IMR-90 (cell line): ENCODE results near the gene XPR1. TPM values are rescaled to one million over a fixed set of nuclear protein-coding genes. Genes with fewer than 3 reads are reported as not detected.

Experiments used
- ATAC-seq: fragments of 200-7000 bp; cut with Tn5 transposase; 2 replicates; pipeline ENCODE4 v1.9.1; 2020; ENCODE audit warnings: low read depth, mild to moderate bottlenecking, moderate library complexity
- BruUV-seq: library from RNA; stranded (reverse); fragments of 400-500 nt; replicated peaks from 2 replicates; lab custom pipeline; 2021; lab: Mats Ljungman, UMichigan
- CTCF ChIA-PET: fragments of 300-600 bp; formaldehyde crosslinking; extraction: SDS; loops from one replicate; lab custom pipeline; 2021; ENCODE audit warnings: antibody characterized with exemption; lab: Yijun Ruan, JAX
- POLR2A ChIA-PET: fragments of 300-600 bp; sonication (Branson Sonifier 250); formaldehyde crosslinking; loops from one replicate; lab custom pipeline; 2022; ENCODE audit warnings: antibody characterized with exemption; ENCODE audit not compliant: unreplicated experiment; lab: Charles Lee
- DNase-seq: peaks from one replicate; pipeline ENCODE4 v3.0.0; 2013
- H2AFZ ChIP-seq: replicated peaks from 2 replicates; pipeline ENCODE3; 2013; ENCODE audit warnings: low read length, mild to moderate bottlenecking; ENCODE audit not compliant: poor library complexity
- H2AK5ac ChIP-seq: 2 replicates; pipeline ENCODE4 v1.6.1; 2013; ENCODE audit warnings: low read depth, low read length, inconsistent platforms
- H2AK9ac ChIP-seq: replicated peaks from 2 replicates; pipeline ENCODE3; 2013; ENCODE audit warnings: mild to moderate bottlenecking, low read depth, low read length, moderate library complexity; ENCODE audit not compliant: poor library complexity
- H2BK120ac ChIP-seq: 2 replicates; pipeline ENCODE4 v1.6.1; 2013; ENCODE audit warnings: low read depth, low read length, inconsistent platforms
- H2BK15ac ChIP-seq: 3 replicates; pipeline ENCODE4 v1.6.1; 2013; ENCODE audit warnings: low read depth, low read length, inconsistent platforms
- H2BK20ac ChIP-seq: 2 replicates; pipeline ENCODE4 v1.6.1; 2013; ENCODE audit warnings: low read depth, mild to moderate bottlenecking, inconsistent platforms, low read length, moderate library complexity
- H2BK5ac ChIP-seq: 2 replicates; pipeline ENCODE4 v1.6.1; 2013; ENCODE audit warnings: mild to moderate bottlenecking, low read depth, low read length, inconsistent platforms; ENCODE audit not compliant: poor library complexity, severe bottlenecking
- H3K14ac ChIP-seq: replicated peaks from 2 replicates; pipeline ENCODE4 v1.6.1; 2013; ENCODE audit warnings: low read depth, low read length, inconsistent platforms
- H3K18ac ChIP-seq: 2 replicates; pipeline ENCODE4 v1.6.1; 2013; ENCODE audit warnings: low read depth, low read length, control low read depth
- H3K23ac ChIP-seq: 2 replicates; pipeline ENCODE4 v1.6.1; 2013; ENCODE audit warnings: low read depth, low read length, inconsistent platforms
- H3K27ac ChIP-seq: 2 replicates; pipeline ENCODE4 v1.5.1; 2013; ENCODE audit warnings: mild to moderate bottlenecking, control low read depth, low read length; ENCODE audit not compliant: insufficient read depth
- H3K27me3 ChIP-seq: 2 replicates; pipeline ENCODE4 v1.6.1; 2013; ENCODE audit warnings: low read length; ENCODE audit not compliant: control insufficient read depth, insufficient read depth
- H3K36me3 ChIP-seq: 2 replicates; pipeline ENCODE4 v1.6.1; 2013; ENCODE audit warnings: low read length, mixed read lengths; ENCODE audit not compliant: control insufficient read depth, insufficient read depth
- H3K4ac ChIP-seq: 2 replicates; pipeline ENCODE4 v1.6.1; 2013; ENCODE audit warnings: low read depth, low read length, inconsistent platforms
- H3K4me1 ChIP-seq: 2 replicates; pipeline ENCODE4 v1.6.1; 2013; ENCODE audit warnings: low read length, mixed read lengths; ENCODE audit not compliant: control insufficient read depth, insufficient read depth
- H3K4me2 ChIP-seq: 2 replicates; pipeline ENCODE4 v1.6.1; 2013; ENCODE audit warnings: low read depth, mild to moderate bottlenecking, control low read depth, low read length, moderate library complexity
- H3K4me3 ChIP-seq: 2 replicates; pipeline ENCODE4 v1.5.1; 2013; ENCODE audit warnings: low read depth, mild to moderate bottlenecking, control low read depth, low read length, moderate library complexity; ENCODE audit not compliant: insufficient read depth
- H3K56ac ChIP-seq: 2 replicates; pipeline ENCODE4 v1.6.1; 2013; ENCODE audit warnings: low read length, inconsistent platforms; ENCODE audit not compliant: insufficient read depth; ENCODE audit errors: extremely low read depth
- H3K79me1 ChIP-seq, 2 experiments: 2 replicates each; pipeline ENCODE4 v1.6.1; 2013; ENCODE audit warnings: low read length in 2 of 2, inconsistent platforms in 1 of 2, low read depth in 1 of 2
- H3K9ac ChIP-seq: 2 replicates; pipeline ENCODE4 v1.6.1; 2013; ENCODE audit warnings: low read depth, low read length, control low read depth
- H3K9me1 ChIP-seq: 2 replicates; pipeline ENCODE4 v1.6.1; 2013; ENCODE audit warnings: low read length, inconsistent platforms; ENCODE audit not compliant: insufficient read depth
- H3K9me3 ChIP-seq: 2 replicates; pipeline ENCODE4 v1.6.1; 2013; ENCODE audit warnings: low read length; ENCODE audit not compliant: control insufficient read depth, insufficient read depth
- H4K20me1 ChIP-seq: 2 replicates; pipeline ENCODE4 v1.6.1; 2013; ENCODE audit warnings: low read length, inconsistent platforms; ENCODE audit not compliant: insufficient read depth
- H4K5ac ChIP-seq: 2 replicates; pipeline ENCODE4 v1.6.1; 2013; ENCODE audit warnings: mild to moderate bottlenecking, low read depth, low read length, control low read depth
- H4K8ac ChIP-seq, 2 experiments: 2 replicates each; pipeline ENCODE4 v1.6.1; 2013; ENCODE audit warnings: low read depth in 2 of 2, low read length in 2 of 2, control low read depth in 1 of 2, inconsistent platforms in 1 of 2
- H4K91ac ChIP-seq: 2 replicates; pipeline ENCODE4 v1.6.1; 2013; ENCODE audit warnings: low read depth, low read length, inconsistent platforms; ENCODE audit not compliant: insufficient read depth
- BHLHE40 ChIP-seq: fragments of 150-350 bp; IDR thresholded peaks from 2 replicates; pipeline ENCODE4 v1.6.1; 2016; ENCODE audit warnings: mild to moderate bottlenecking, low read depth, low read length
- FOS ChIP-seq: fragments of 150-350 bp; IDR thresholded peaks from 2 replicates; pipeline ENCODE4 v1.6.1; 2016; ENCODE audit warnings: low read depth, low read length
- MAFK ChIP-seq: IDR thresholded peaks from 2 replicates; pipeline ENCODE4 v1.6.1; 2012; ENCODE audit warnings: low read depth, low read length, improper control_type of control experiment
- NFE2L2 ChIP-seq: fragments of 150-350 bp; IDR thresholded peaks from 2 replicates; pipeline ENCODE4 v1.6.1; 2016; ENCODE audit warnings: low read depth, mild to moderate bottlenecking, low read length
- POLR2A ChIP-seq: IDR thresholded peaks from 2 replicates; pipeline ENCODE4 v1.6.1; 2012; ENCODE audit warnings: mild to moderate bottlenecking, low read depth, low read length
- RAD21 ChIP-seq: IDR thresholded peaks from 2 replicates; pipeline ENCODE4 v1.6.1; 2012; ENCODE audit warnings: low read length, improper control_type of control experiment
- SMC3 ChIP-seq: fragments of 150-350 bp; IDR thresholded peaks from 2 replicates; pipeline ENCODE4 v1.6.1; 2016; ENCODE audit warnings: low read depth, mild to moderate bottlenecking, antibody characterized with exemption, low read length, moderate library complexity
- WGBS, 2 experiments: methylation state at CpG; one replicate each; pipeline versions ENCODE4 v1.1.5 to v1.1.7; 2013; ENCODE audit warnings: missing lambda C conversion rate in 2 of 2; ENCODE audit not compliant: insufficient read length in 1 of 2; ENCODE audit errors: extremely low coverage in 2 of 2; 5-methylcytosine and 5-hydroxymethylcytosine counted together
- dilution Hi-C: fragments of 300-500 bp; cut with HindIII; formaldehyde crosslinking; loops from one replicate; pipeline ENCODE4 v1.14.3; 2018; ENCODE audit warnings: low sequenced_read_pairs; ENCODE audit not compliant: unreplicated experiment
- in situ Hi-C: fragments of 300-500 bp; cut with MboI; formaldehyde crosslinking; loops from 3 replicates; pipeline ENCODE4 v1.14.3; 2019; ENCODE audit warnings: low sequenced_read_pairs, inconsistent platforms, mixed read lengths
- intact Hi-C: fragments of 100-400 bp; cut with micrococcal nuclease; formaldehyde crosslinking; loops from 2 replicates; pipeline ENCODE4 v1.10.0; 2022
- polyA plus RNA-seq, 3 experiments: library from polyadenylated mRNA; depleted of rRNA; stranded (reverse); fragments of >200 nt; gene quantifications; 2 replicates each; pipeline ENCODE4 v1.2.3, GENCODE V29; 2012; ENCODE audit warnings: low replicate concordance in 1 of 3
- total RNA-seq: library from RNA; depleted of rRNA; stranded (reverse); fragments of >200 nt; gene quantifications from 2 replicates; pipeline ENCODE4 v1.2.3, GENCODE V29; 2012
- TF ChIP-seq, protein P1 (sequence below): conservative IDR thresholded peaks from 2 replicates; pipeline ENCODE4 v1.5.1; 2012; ENCODE audit warnings: mild to moderate bottlenecking, low read depth, low read length, improper control_type of control experiment
- TF ChIP-seq, protein P2 (sequence below): fragments of 150-350 bp; IDR thresholded peaks from 2 replicates; pipeline ENCODE4 v1.6.1; 2017; ENCODE audit warnings: mild to moderate bottlenecking, antibody characterized with exemption, low read length, low read depth

XPR1 gene
- total and polyA plus RNA-seq, 2 of the 4 experiments (the other 2 are of a cell fraction) = 11.8 to 25.1 TPM

DNA sequence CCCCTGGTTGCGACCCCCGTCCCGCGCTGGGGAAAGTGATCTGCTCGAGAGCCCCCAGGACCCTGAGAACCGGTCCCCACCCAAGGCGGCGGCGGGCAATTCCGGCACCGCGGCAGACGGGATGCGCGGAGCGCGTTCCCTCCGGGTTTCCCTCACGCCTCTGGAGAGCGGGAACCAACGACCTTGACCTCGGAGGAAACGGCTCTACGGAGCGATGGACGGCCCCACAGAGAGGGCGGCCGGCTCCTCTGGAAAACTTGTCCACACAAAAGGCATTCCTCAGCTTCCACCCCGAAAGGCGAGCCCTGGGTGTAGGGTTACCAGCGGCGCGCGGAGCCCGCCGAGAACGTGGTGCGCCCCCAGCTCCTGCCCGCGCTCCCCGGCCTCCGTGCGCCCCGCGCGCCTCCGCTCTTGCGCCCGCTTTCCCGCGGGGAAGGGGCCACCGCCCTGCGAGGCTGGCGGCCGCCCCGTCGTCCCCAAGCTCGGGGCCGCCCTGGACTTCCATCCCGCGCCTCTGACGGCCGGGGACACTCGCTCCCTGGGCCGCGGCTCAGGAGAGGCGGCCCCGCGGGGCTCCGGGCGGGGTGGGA lies 280.5 kb downstream of the XPR1 start:
- Histone ChIP-seq H3K4me1 (peaks cover 5% of the 10 kb centered on the region), H2BK120ac (peak overlapping the region; percentile 28), H4K8ac (peak overlapping the region; percentile 85 to 89; a peak in 3 of 4 replicates), H2BK5ac (peak overlapping the region; percentile 84), H3K9ac (peak overlapping the region; percentile 79), H3K23ac (peak overlapping the region; percentile 57), H3K36me3 (peaks cover 11% of the 10 kb centered on the region; the same call in 1 of the 2 replicates), H3K14ac (peak overlapping the region; percentile 59), H4K20me1 (no peaks in the 10 kb centered on the region), H2AK5ac (0 out of 2 replicates have a peak overlapping the region, but pooled peaks have one; percentile 14), H3K27ac (peak overlapping the region; percentile 94), H3K79me1 (peaks cover 3 to 31% of the 10 kb centered on the region in 2 experiments; a peak in 3 of 4 replicates), H2AFZ (peak overlapping the region; percentile 93), H2BK15ac (peak overlapping the region; percentile 60; the same call in 1 of the 3 replicates), H3K18ac (peak overlapping the region; percentile 55), H3K4me2 (peak overlapping the region; percentile 92), H3K4ac (peak overlapping the region; percentile 71), H4K91ac (peak overlapping the region; percentile 82), H3K56ac (peak overlapping the region; percentile 46; the same call in 1 of the 2 replicates), H2AK9ac (peak overlapping the region; percentile 91), H3K4me3 (peak overlapping the region; percentile 60), H2BK20ac (0 out of 2 replicates have a peak overlapping the region, but pooled peaks have one; percentile 11), H3K9me1 (peaks cover 9% of the 10 kb centered on the region; the same call in 1 of the 2 replicates), H3K9me3 (no peaks in the 10 kb centered on the region), H4K5ac (peak overlapping the region; percentile 91), H3K27me3 (no peaks in the 10 kb centered on the region)
- DNase-seq = peak; percentile 34
- TF ChIP-seq, protein P1, sequence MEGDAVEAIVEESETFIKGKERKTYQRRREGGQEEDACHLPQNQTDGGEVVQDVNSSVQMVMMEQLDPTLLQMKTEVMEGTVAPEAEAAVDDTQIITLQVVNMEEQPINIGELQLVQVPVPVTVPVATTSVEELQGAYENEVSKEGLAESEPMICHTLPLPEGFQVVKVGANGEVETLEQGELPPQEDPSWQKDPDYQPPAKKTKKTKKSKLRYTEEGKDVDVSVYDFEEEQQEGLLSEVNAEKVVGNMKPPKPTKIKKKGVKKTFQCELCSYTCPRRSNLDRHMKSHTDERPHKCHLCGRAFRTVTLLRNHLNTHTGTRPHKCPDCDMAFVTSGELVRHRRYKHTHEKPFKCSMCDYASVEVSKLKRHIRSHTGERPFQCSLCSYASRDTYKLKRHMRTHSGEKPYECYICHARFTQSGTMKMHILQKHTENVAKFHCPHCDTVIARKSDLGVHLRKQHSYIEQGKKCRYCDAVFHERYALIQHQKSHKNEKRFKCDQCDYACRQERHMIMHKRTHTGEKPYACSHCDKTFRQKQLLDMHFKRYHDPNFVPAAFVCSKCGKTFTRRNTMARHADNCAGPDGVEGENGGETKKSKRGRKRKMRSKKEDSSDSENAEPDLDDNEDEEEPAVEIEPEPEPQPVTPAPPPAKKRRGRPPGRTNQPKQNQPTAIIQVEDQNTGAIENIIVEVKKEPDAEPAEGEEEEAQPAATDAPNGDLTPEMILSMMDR = no peak
- TF ChIP-seq MAFK = no peak
- no peak for TF ChIP-seq BHLHE40
- no peak for TF ChIP-seq FOS
- no peak for TF ChIP-seq NFE2L2
- TF ChIP-seq POLR2A = no peak
- no peak for TF ChIP-seq SMC3
- TF ChIP-seq RAD21 = no peak
- TF ChIP-seq, protein P2, sequence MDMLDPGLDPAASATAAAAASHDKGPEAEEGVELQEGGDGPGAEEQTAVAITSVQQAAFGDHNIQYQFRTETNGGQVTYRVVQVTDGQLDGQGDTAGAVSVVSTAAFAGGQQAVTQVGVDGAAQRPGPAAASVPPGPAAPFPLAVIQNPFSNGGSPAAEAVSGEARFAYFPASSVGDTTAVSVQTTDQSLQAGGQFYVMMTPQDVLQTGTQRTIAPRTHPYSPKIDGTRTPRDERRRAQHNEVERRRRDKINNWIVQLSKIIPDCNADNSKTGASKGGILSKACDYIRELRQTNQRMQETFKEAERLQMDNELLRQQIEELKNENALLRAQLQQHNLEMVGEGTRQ = no peak
- CTCF ChIA-PET = interaction anchor here (0.7 to 1.6 kb wide), 3 partner anchors 9 to 286 kb away, joined by 3 to 5 read pairs (median 5); no protein-coding TSS in a partner anchor
- intact Hi-C loops (loop anchor here (2.0 kb wide), 1 partner anchor 108 kb away; no protein-coding TSS in a partner anchor), in situ Hi-C loops (no loop called here), dilution Hi-C loops (no loop called here)
- no TSS peak for BruUV-seq
- 1% methylated on average over 39 of the region's 71 CpGs; no CpG with 5 or more reads in 1 of the 2 experiments for WGBS, 2 experiments
- POLR2A ChIA-PET = no interaction called here
- ATAC-seq = peak; percentile 57
